KMS-11 (cell line): ENCODE results near the gene TMEFF2.

Experiments used
- H2AFZ ChIP-seq: fragments of 200-600 bp; sonication (generic); 2 replicates; pipeline ENCODE4 v1.6.1; 2016; ENCODE audit warnings: antibody characterized with exemption, mixed run types, low read depth
- H3K27ac ChIP-seq: fragments of 200-600 bp; sonication (generic); 2 replicates; pipeline ENCODE4 v1.6.1; 2016; ENCODE audit warnings: mild to moderate bottlenecking, mixed run types
- H3K27me3 ChIP-seq: fragments of 200-600 bp; sonication (generic); 2 replicates; pipeline ENCODE4 v1.6.1; 2017; ENCODE audit warnings: mild to moderate bottlenecking, low read depth, mixed run types, moderate library complexity; ENCODE audit not compliant: insufficient read depth
- H3K36me3 ChIP-seq: fragments of 200-600 bp; sonication (generic); 2 replicates; pipeline ENCODE4 v1.6.1; 2017; ENCODE audit warnings: mild to moderate bottlenecking, mixed run types; ENCODE audit not compliant: insufficient read depth
- H3K4me1 ChIP-seq: fragments of 200-600 bp; sonication (generic); 2 replicates; pipeline ENCODE4 v1.6.1; 2016; ENCODE audit warnings: mild to moderate bottlenecking, low read depth, mixed run types; ENCODE audit not compliant: poor library complexity, severe bottlenecking
- H3K4me2 ChIP-seq: fragments of 200-600 bp; sonication (generic); 2 replicates; pipeline ENCODE4 v1.7.0; 2016; ENCODE audit warnings: mild to moderate bottlenecking, mixed run types
- H3K4me3 ChIP-seq: fragments of 200-600 bp; sonication (generic); IDR thresholded peaks from 2 replicates; pipeline ENCODE4 v1.6.1; 2017; ENCODE audit warnings: low read depth, low read length, mixed read lengths; ENCODE audit not compliant: insufficient read depth
- H3K79me2 ChIP-seq: fragments of 200-600 bp; sonication (generic); 2 replicates; pipeline ENCODE4 v1.6.1; 2016; ENCODE audit warnings: low read depth, mixed run types; ENCODE audit not compliant: insufficient read depth
- H3K9ac ChIP-seq: fragments of 200-600 bp; sonication (generic); 2 replicates; pipeline ENCODE4 v1.6.1; 2016; ENCODE audit warnings: mild to moderate bottlenecking, mixed run types
- H4K20me1 ChIP-seq: fragments of 200-600 bp; sonication (generic); 2 replicates; pipeline ENCODE4 v1.6.1; 2016; ENCODE audit warnings: mild to moderate bottlenecking, mixed run types; ENCODE audit not compliant: insufficient read depth
- CTCF ChIP-seq: fragments of 200-600 bp; sonication (generic); conservative IDR thresholded peaks from 2 replicates; pipeline ENCODE4 v1.6.1; 2017; ENCODE audit warnings: low read depth, mild to moderate bottlenecking, antibody characterized with exemption, low read length, moderate library complexity, mixed read lengths

TMEFF2 gene

GRCh38 chr2:192123847-192124246 lies 70.9 kb downstream of the TMEFF2 start:
- Histone ChIP-seq H3K9ac (no peak overlapping the region), H3K36me3 (no peaks in the 10 kb centered on the region), H4K20me1 (no peaks in the 10 kb centered on the region), H2AFZ (no peak overlapping the region), H3K4me1 (no peaks in the 10 kb centered on the region), H3K27me3 (no peaks in the 10 kb centered on the region), H3K27ac (no peak overlapping the region), H3K4me2 (no peak overlapping the region), H3K4me3 (no peak overlapping the region), H3K79me2 (no peaks in the 10 kb centered on the region)
- no peak for TF ChIP-seq CTCF

GRCh38 chr2:192122946-192123345 lies 71.8 kb downstream of the TMEFF2 start:
- H3K4me1 ChIP-seq = no peaks in the 10 kb centered on the region
- H3K36me3 ChIP-seq = no peaks in the 10 kb centered on the region
- H3K9ac ChIP-seq = no peak overlapping the region
- H4K20me1 ChIP-seq = no peaks in the 10 kb centered on the region
- H3K27ac ChIP-seq = no peak overlapping the region
- H3K27me3 ChIP-seq = no peaks in the 10 kb centered on the region
- no peak overlapping the region for H3K4me3 ChIP-seq
- H2AFZ ChIP-seq = no peak overlapping the region
- H3K4me2 ChIP-seq = no peak overlapping the region
- no peaks in the 10 kb centered on the region for H3K79me2 ChIP-seq
- TF ChIP-seq CTCF = no peak

GRCh38 chr2:192122141-192122540 lies 72.6 kb downstream of the TMEFF2 start:
- Histone ChIP-seq H4K20me1 (no peaks in the 10 kb centered on the region), H3K4me2 (no peak overlapping the region), H3K79me2 (no peaks in the 10 kb centered on the region), H3K9ac (no peak overlapping the region), H3K27ac (no peak overlapping the region), H3K27me3 (no peaks in the 10 kb centered on the region), H3K4me3 (no peak overlapping the region), H3K36me3 (no peaks in the 10 kb centered on the region), H3K4me1 (no peaks in the 10 kb centered on the region), H2AFZ (no peak overlapping the region)
- no peak for TF ChIP-seq CTCF

- Histone ChIP-seq H2AFZ (no peak overlapping the region), H3K4me3 (no peak overlapping the region)
- no peak for TF ChIP-seq CTCF
Measured at GRCh38 chr2:192119536-192119935, 75.2 kb downstream of the TMEFF2 start.

More at GRCh38 chr2:192119536-192119935, 75.2 kb downstream of the TMEFF2 start:
- Histone ChIP-seq H3K36me3 (no peaks in the 10 kb centered on the region), H4K20me1 (no peaks in the 10 kb centered on the region), H3K27me3 (no peaks in the 10 kb centered on the region), H3K4me1 (no peaks in the 10 kb centered on the region), H3K27ac (no peak overlapping the region), H3K4me2 (no peak overlapping the region), H3K9ac (no peak overlapping the region), H3K79me2 (no peaks in the 10 kb centered on the region)
